HK-2 (cell line): ENCODE data around the gene SYNPO2.

Experiments
- DNase-seq: peaks from one replicate; pipeline ENCODE4 v3.0.0-alpha.2; 2018; ENCODE audit not compliant: unreplicated experiment

The SYNPO2 gene

GRCh38 chr4:118935819-118936218 is 47.2 kb downstream of the SYNPO2 start:
- DNase-seq: no peak

- no peak for DNase-seq
These were observed 47.8 kb downstream of the SYNPO2 start for GRCh38 chr4:118936406-118936805.

- DNase-seq: no peak
These were observed 50.6 kb downstream of the SYNPO2 start for GRCh38 chr4:118939169-118939783.

- no peak for DNase-seq
These were observed 52.5 kb downstream of the SYNPO2 start for GRCh38 chr4:118941149-118941548.

GRCh38 chr4:118941799-118942198 is 53.1 kb downstream of the SYNPO2 start:
- no peak for DNase-seq

- no peak for DNase-seq
These were observed 53.8 kb downstream of the SYNPO2 start for GRCh38 chr4:118942465-118942864.

GRCh38 chr4:118947095-118947494 is 58.4 kb downstream of the SYNPO2 start:
- DNase-seq: no peak

GRCh38 chr4:118948545-118949144 is 60.0 kb downstream of the SYNPO2 start:
- DNase-seq: no peak

GRCh38 chr4:118950224-118950623 is 61.6 kb downstream of the SYNPO2 start:
- DNase-seq: no peak

- no peak for DNase-seq
These were observed 62.4 kb downstream of the SYNPO2 start for GRCh38 chr4:118950929-118951570.

- DNase-seq: no peak
These were observed 64.6 kb downstream of the SYNPO2 start for GRCh38 chr4:118953276-118953675.

- no peak for DNase-seq
These were observed 65.6 kb downstream of the SYNPO2 start for GRCh38 chr4:118954246-118954645.

- no peak for DNase-seq
These were observed 66.9 kb downstream of the SYNPO2 start for GRCh38 chr4:118955515-118955914.

- DNase-seq: no peak
These were observed 69.2 kb downstream of the SYNPO2 start for GRCh38 chr4:118957722-118958445.

- DNase-seq: no peak
These were observed 73.9 kb downstream of the SYNPO2 start for GRCh38 chr4:118962540-118962939.

- DNase-seq: no peak
These were observed 76.3 kb downstream of the SYNPO2 start for GRCh38 chr4:118964891-118965411.

- no peak for DNase-seq
These were observed 78.7 kb downstream of the SYNPO2 start for GRCh38 chr4:118967393-118967792.

GRCh38 chr4:118968005-118968404 is 79.4 kb downstream of the SYNPO2 start:
- DNase-seq: peak; percentile 30

- no peak for DNase-seq
These were observed 80.2 kb downstream of the SYNPO2 start for GRCh38 chr4:118968813-118969212.

- peak; percentile 21 for DNase-seq
These were observed 80.7 kb downstream of the SYNPO2 start for GRCh38 chr4:118969359-118969758.

GRCh38 chr4:118972167-118972566 is 83.5 kb downstream of the SYNPO2 start:
- DNase-seq: no peak

- no peak for DNase-seq
These were observed 84.6 kb downstream of the SYNPO2 start for GRCh38 chr4:118973295-118973694.
